Caki2 (cell line): ENCODE measurements around the gene TNFRSF25. TPM values are rescaled to one million over a fixed set of nuclear protein-coding genes. Genes with fewer than 3 reads are reported as not detected.
"Not testable (repeated sequence)": the region's sequence is repeated elsewhere in the genome, so short reads cannot be mapped to it uniquely, and the experiment has no call there.

ENCODE experiments used
- DNase-seq: peaks from one replicate; pipeline ENCODE4 v3.0.0-alpha.2; 2015; ENCODE audit warnings: low read depth
- in situ Hi-C: cut with HindIII; loops from 2 replicates; pipeline ENCODE4 v1.10.0; 2016; ENCODE audit warnings: low sequenced_read_pairs, low pct_unique_long_range_greater_than_20kb, mixed read lengths
- total RNA-seq: library from RNA; depleted of rRNA; stranded (reverse); fragments of >200 nt; shearing (Covaris generic); gene quantifications from 2 replicates; pipeline ENCODE4 v1.2.3, GENCODE V29; 2014; ENCODE audit warnings: low replicate concordance

The TNFRSF25 gene
- total RNA-seq, 1 experiment from 2014 or later: 4.3 TPM

GRCh38 chr1:6428453-6428852, 37.5 kb downstream of the TNFRSF25 start:
- in situ Hi-C loops, DNase-seq: not testable (repeated sequence)

- in situ Hi-C loops: no loop called here
- DNase-seq: peak; percentile 55
Observed at GRCh38 chr1:6427441-6428390, 38.3 kb downstream of the TNFRSF25 start.

GRCh38 chr1:6426972-6427350, 39.0 kb downstream of the TNFRSF25 start:
- in situ Hi-C loops: no loop called here
- no peak for DNase-seq

- in situ Hi-C loops: no loop called here
- DNase-seq: no peak
Observed at GRCh38 chr1:6426277-6426971, 39.5 kb downstream of the TNFRSF25 start.

- in situ Hi-C loops: no loop called here
- no peak for DNase-seq
Observed at GRCh38 chr1:6425658-6426057, 40.3 kb downstream of the TNFRSF25 start.

- in situ Hi-C loops: no loop called here
- no peak for DNase-seq
Observed at GRCh38 chr1:6424619-6425593, 41.1 kb downstream of the TNFRSF25 start, which contains the start of gene ESPN. Gene ESPN (plus strand): TSS chr1:6424776. CDS start chr1:6424956, 180 bp downstream.

GRCh38 chr1:6424000-6424565, 41.9 kb downstream of the TNFRSF25 start:
- DNase-seq: no peak
- in situ Hi-C loops: no loop called here

GRCh38 chr1:6423321-6423999, 42.5 kb downstream of the TNFRSF25 start:
- in situ Hi-C loops: no loop called here
- peak; percentile 58 for DNase-seq

GRCh38 chr1:6421266-6421665, 44.7 kb downstream of the TNFRSF25 start:
- DNase-seq: no peak
- in situ Hi-C loops: no loop called here

GRCh38 chr1:6420454-6421042, 45.4 kb downstream of the TNFRSF25 start:
- DNase-seq: no peak
- in situ Hi-C loops: no loop called here

- in situ Hi-C loops: no loop called here
- no peak for DNase-seq
Observed at GRCh38 chr1:6419804-6420453, 46.0 kb downstream of the TNFRSF25 start, which contains the start of gene HES2. Gene HES2 (minus strand): TSS chr1:6419919. CDS start chr1:6419820, 99 bp downstream.

GRCh38 chr1:6419397-6419803, 46.6 kb downstream of the TNFRSF25 start:
- in situ Hi-C loops: no loop called here
- no peak for DNase-seq

GRCh38 chr1:6418668-6419396, 47.1 kb downstream of the TNFRSF25 start:
- DNase-seq: no peak
- in situ Hi-C loops: no loop called here

- in situ Hi-C loops: no loop called here
- no peak for DNase-seq
Observed at GRCh38 chr1:6417961-6418667, 47.9 kb downstream of the TNFRSF25 start.

GRCh38 chr1:6416906-6417305, 49.1 kb downstream of the TNFRSF25 start:
- no peak for DNase-seq
- in situ Hi-C loops: no loop called here
